CD4-positive, alpha-beta T cell (primary cell): ENCODE results near the gene NUB1. TPM values are rescaled to one million over a fixed set of nuclear protein-coding genes. Genes with fewer than 3 reads are reported as not detected.

Experiments used
- ATAC-seq: fragments of 200-7000 bp; cut with Tn5 transposase; one replicate; pipeline ENCODE4 v1.10.0; 2022; ENCODE audit warnings: mild to moderate bottlenecking; ENCODE audit not compliant: poor library complexity
- CTCF ChIA-PET: fragments of 350-600 bp; sonication (Branson Sonifier 250); formaldehyde crosslinking; loops from one replicate; lab custom pipeline; 2021; ENCODE audit warnings: antibody characterized with exemption, inconsistent platforms; lab: Charles Lee
- POLR2A ChIA-PET: fragments of 350-600 bp; sonication (Branson Sonifier 250); formaldehyde crosslinking; loops from one replicate; lab custom pipeline; 2021; ENCODE audit warnings: antibody characterized with exemption, inconsistent platforms; lab: Charles Lee
- DNase-seq, 14 experiments: peaks; one replicate each; pipeline ENCODE4 v3.0.0-alpha.2; 2013 to 2020; ENCODE audit warnings: mixed read lengths in 2 of 14
- H3K27ac ChIP-seq, 2 donors: one replicate each; pipeline versions ENCODE4 v1.5.1 to v1.7.0; 2013; ENCODE audit warnings: low read length in 2 of 2, low read depth in 1 of 2, mild to moderate bottlenecking in 1 of 2
- H3K27me3 ChIP-seq, 2 experiments: 1 replicate in 1 of 2; 2 replicates in 1 of 2; pipeline versions ENCODE4 v1.6.1 to v1.7.0; 2013; ENCODE audit warnings: low read length in 2 of 2, control low read depth in 1 of 2, mild to moderate bottlenecking in 1 of 2, moderate library complexity in 1 of 2; ENCODE audit not compliant: insufficient read depth in 2 of 2, control insufficient read depth in 1 of 2
- H3K36me3 ChIP-seq: one replicate; pipeline ENCODE4 v1.6.1; 2013; ENCODE audit warnings: low read length, control low read depth; ENCODE audit not compliant: insufficient read depth
- H3K4me1 ChIP-seq: one replicate; pipeline ENCODE4 v1.6.1; 2013; ENCODE audit warnings: low read length, control low read depth; ENCODE audit not compliant: insufficient read depth
- H3K4me3 ChIP-seq: one replicate; pipeline ENCODE4 v1.5.1; 2013; ENCODE audit warnings: mild to moderate bottlenecking, low read length, moderate library complexity
- H3K9me3 ChIP-seq, 2 experiments: 1 replicate in 1 of 2; 2 replicates in 1 of 2; pipeline versions ENCODE4 v1.6.1 to v1.7.0; 2013; ENCODE audit warnings: low read length in 2 of 2, mild to moderate bottlenecking in 2 of 2, control low read depth in 1 of 2, moderate library complexity in 1 of 2; ENCODE audit not compliant: control insufficient read depth in 1 of 2, insufficient read depth in 1 of 2
- H3K27ac Mint-ChIP-seq: one replicate; pipeline ENCODE4 v1.8.0; 2020; ENCODE audit warnings: mixed read lengths
- H3K27me3 Mint-ChIP-seq: one replicate; pipeline ENCODE4 v1.8.0; 2021; ENCODE audit warnings: mixed read lengths
- H3K36me3 Mint-ChIP-seq: one replicate; pipeline ENCODE4 v1.8.0; 2021; ENCODE audit warnings: low read depth, mixed read lengths
- H3K4me1 Mint-ChIP-seq: one replicate; pipeline ENCODE4 v1.8.0; 2021; ENCODE audit warnings: low read depth, mixed read lengths
- H3K4me3 Mint-ChIP-seq: one replicate; pipeline ENCODE4 v1.8.0; 2020; ENCODE audit warnings: mild to moderate bottlenecking, mixed read lengths
- H3K9me3 Mint-ChIP-seq: one replicate; pipeline ENCODE4 v1.8.0; 2020; ENCODE audit warnings: mixed read lengths
- CTCF ChIP-seq: fragments of 200-600 bp; IDR thresholded peaks from one replicate; pipeline ENCODE4 v1.8.0; 2022; ENCODE audit warnings: antibody characterized with exemption, mild to moderate bottlenecking
- intact Hi-C, 2 experiments: fragments of 100-400 bp; cut with DNase I in 1 of 2; cut with micrococcal nuclease in 1 of 2; formaldehyde crosslinking; loops; one replicate each; pipeline versions ENCODE4 v1.15.1 to v1.9.0; 2023 to 2025; cut with DNase I, micrococcal nuclease
- total RNA-seq, 174 experiments: library from RNA in 2 of 174; stranded (reverse) in 2 of 174; gene quantifications; one replicate each; pipeline ENCODE4 v1.2.3 and lab custom pipeline; 2021 to 2026

Gene NUB1
- total RNA-seq, 2 experiments from 2014 or later, result 86.0 to 90.4 TPM

DNA sequence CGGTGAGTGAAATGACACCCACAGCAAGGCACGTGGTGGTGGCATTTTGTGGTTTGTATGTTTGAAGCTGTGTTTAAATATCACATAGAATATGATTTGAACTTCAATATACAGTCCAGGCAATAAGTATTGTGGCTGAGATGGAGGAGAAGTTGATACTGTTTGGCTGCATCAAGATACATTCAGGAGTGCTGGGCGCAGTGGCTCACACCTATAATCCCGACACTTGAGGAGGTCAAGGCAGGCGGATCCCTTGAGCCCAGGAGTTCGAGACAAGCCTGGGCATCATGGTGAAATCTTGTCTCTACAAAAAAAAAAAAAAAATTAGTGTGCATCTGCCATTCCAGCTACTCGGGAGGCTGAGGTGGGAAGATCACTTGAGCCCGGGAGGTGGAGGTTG is 35.2 kb upstream of the NUB1 start:
- no peaks in the 10 kb centered on the region for H3K36me3 Mint-ChIP-seq
- POLR2A ChIA-PET, result interaction anchor here (0.7 kb wide), 1 partner anchor 20 kb away, joined by 6 read pairs; no protein-coding TSS in a partner anchor
- Histone ChIP-seq H3K4me1 (peaks cover 11% of the 10 kb centered on the region), H3K27me3 (peaks cover 24 to 37% of the 10 kb centered on the region in 2 experiments), H3K27ac (no peak overlapping the region), H3K9me3 (peaks cover 5 to 8% of the 10 kb centered on the region in 2 experiments), H3K4me3 (no peak overlapping the region), H3K36me3 (no peaks in the 10 kb centered on the region)
- peaks cover 8% of the 10 kb centered on the region for H3K4me1 Mint-ChIP-seq
- no peak for TF ChIP-seq CTCF
- no peak overlapping the region for H3K27ac Mint-ChIP-seq
- no peak for ATAC-seq
- CTCF ChIA-PET, result interaction anchor here (1.2 to 2.1 kb wide), 3 partner anchors 44 to 62 kb away, joined by 3 to 4 read pairs (median 3); no protein-coding TSS in a partner anchor
- peaks cover 37% of the 10 kb centered on the region for H3K27me3 Mint-ChIP-seq
- no peak for DNase-seq
- H3K9me3 Mint-ChIP-seq, result no peaks in the 10 kb centered on the region
- no peak overlapping the region for H3K4me3 Mint-ChIP-seq
- intact Hi-C loops, result no loop called here

DNA sequence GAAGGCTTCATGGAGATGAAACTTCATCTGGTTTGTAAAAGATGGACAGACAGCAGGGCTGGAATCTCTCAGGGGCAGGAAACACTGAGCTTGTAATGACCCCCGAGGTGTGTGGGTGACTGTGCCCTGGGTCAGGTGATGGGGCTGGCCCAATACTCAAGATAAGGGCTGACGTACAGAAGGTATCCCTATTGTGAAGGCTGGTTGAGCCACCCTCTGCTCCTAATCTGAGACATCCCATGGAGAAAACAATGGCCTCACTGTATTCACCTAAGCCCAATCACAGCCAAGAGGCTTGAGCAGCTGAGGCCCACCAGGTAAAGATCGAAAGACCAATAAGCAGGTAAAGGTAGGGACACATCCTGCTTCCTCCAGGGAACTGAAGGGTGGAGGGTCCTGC is 34.8 kb upstream of the NUB1 start:
- POLR2A ChIA-PET, result interaction anchor here (0.7 kb wide), 1 partner anchor 20 kb away, joined by 6 read pairs; no protein-coding TSS in a partner anchor
- H3K27ac ChIP-seq, result no peak overlapping the region
- CTCF ChIA-PET, result interaction anchor here (1.2 kb wide), 1 partner anchor 63 kb away, joined by 3 read pairs; no protein-coding TSS in a partner anchor
- no peaks in the 10 kb centered on the region for H3K36me3 ChIP-seq
- peaks cover 8 to 11% of the 10 kb centered on the region in 2 experiments for H3K9me3 ChIP-seq
- H3K4me1 ChIP-seq, result peaks cover 11% of the 10 kb centered on the region
- no peak for ATAC-seq
- intact Hi-C loops, result no loop called here
- peaks cover 24 to 33% of the 10 kb centered on the region in 2 experiments for H3K27me3 ChIP-seq
- Mint-ChIP-seq H3K4me3 (no peak overlapping the region), H3K27me3 (peaks cover 33% of the 10 kb centered on the region), H3K27ac (no peak overlapping the region), H3K9me3 (no peaks in the 10 kb centered on the region), H3K4me1 (peaks cover 8% of the 10 kb centered on the region), H3K36me3 (no peaks in the 10 kb centered on the region)
- no peak for DNase-seq
- TF ChIP-seq CTCF, result no peak
- no peak overlapping the region for H3K4me3 ChIP-seq

GRCh38 chr7:151307536-151307935 is 34.1 kb upstream of the NUB1 start:
- intact Hi-C loops, result no loop called here
- DNase-seq (no peak), ATAC-seq (no peak)
- Mint-ChIP-seq H3K36me3 (no peaks in the 10 kb centered on the region), H3K27me3 (peaks cover 28% of the 10 kb centered on the region), H3K4me3 (no peak overlapping the region), H3K27ac (no peak overlapping the region), H3K9me3 (no peaks in the 10 kb centered on the region), H3K4me1 (peaks cover 8% of the 10 kb centered on the region)
- Histone ChIP-seq H3K4me1 (peaks cover 11% of the 10 kb centered on the region), H3K36me3 (no peaks in the 10 kb centered on the region), H3K27me3 (peaks cover 22 to 29% of the 10 kb centered on the region in 2 experiments), H3K9me3 (peaks cover 8 to 11% of the 10 kb centered on the region in 2 experiments), H3K27ac (no peak overlapping the region), H3K4me3 (no peak overlapping the region)
- TF ChIP-seq CTCF, result no peak
- ChIA-PET POLR2A (no interaction called here), CTCF (no interaction called here)
